T follicular helper cell (primary cell): Measurements from ENCODE around the gene PDK3.
A peak's percentile ranks its signal among the peaks of the same experiment; 100 is the strongest.

Experiments
- DNase-seq: peaks from one replicate; pipeline ENCODE4 v3.0.0-alpha.2; 2020; ENCODE audit warnings: low read depth
- total RNA-seq, 2 experiments: gene quantifications; one replicate each; lab custom pipeline; 2026; lab: John Stamatoyannopoulos, UW

Gene PDK3
- total RNA-seq = 66.2 to 132 reads per million in 2 experiments

DNA sequence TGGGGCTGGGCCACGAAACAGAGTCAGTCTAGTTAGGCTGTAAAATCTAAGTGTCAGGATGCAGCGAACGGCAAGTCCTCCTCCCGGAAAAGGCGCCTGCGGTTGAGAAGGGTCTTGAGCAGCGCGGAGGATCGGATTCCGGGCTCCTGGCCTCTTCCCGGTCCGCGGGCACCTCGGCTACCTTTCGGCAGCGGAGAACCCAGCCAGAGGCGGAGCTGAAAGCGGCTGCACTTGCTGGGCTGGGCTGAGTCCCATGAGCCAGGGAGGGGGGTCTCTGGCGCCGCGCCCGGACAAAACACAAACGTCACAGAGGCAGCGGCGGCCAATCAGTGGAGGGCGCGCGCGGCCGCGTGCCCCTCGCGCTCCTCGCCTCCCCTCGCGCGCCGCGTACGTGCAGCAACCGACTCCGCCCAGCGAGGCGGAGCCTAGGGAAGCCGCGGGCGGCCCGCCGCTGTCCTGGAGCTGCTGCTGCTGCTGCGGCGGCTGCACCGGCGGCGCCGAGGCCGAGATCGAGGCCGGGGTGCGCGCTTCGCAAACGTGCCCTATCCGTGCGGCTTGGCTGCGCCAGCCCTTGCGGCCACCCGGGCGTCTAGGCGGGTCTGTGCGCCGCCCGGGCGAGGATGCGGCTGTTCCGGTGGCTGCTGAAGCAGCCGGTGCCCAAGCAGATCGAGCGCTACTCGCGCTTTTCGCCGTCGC, at the start of gene PDK3:
PDK3 (plus strand) TSS at position 451 of the 696 bp plus-strand sequence; CDS start at position 621, 170 bp downstream.
- peak; percentile 82 for DNase-seq

- no peak for DNase-seq
These were observed 49.2 kb upstream of the PDK3 start for GRCh38 chrX:24415921-24416320.

DNA sequence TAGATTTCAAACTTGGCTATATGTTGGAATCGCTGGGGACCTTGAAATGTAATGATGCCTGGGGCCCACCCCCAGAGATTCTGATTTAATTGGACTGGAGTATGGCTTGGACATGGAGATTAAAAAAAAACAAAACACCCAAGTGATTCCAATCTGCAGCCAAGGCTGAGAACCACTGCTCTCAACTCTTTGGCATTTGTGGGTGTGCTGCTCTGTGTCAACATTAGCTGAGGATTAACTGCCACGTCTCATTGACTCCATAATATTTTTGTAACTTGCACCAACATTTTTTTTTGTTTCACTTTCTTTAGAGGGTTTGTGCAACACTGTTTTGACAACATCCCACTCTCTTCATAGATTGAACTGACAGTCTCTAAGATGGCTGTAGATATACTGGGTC, 41.1 kb upstream of the PDK3 start:
- no peak for DNase-seq

DNA sequence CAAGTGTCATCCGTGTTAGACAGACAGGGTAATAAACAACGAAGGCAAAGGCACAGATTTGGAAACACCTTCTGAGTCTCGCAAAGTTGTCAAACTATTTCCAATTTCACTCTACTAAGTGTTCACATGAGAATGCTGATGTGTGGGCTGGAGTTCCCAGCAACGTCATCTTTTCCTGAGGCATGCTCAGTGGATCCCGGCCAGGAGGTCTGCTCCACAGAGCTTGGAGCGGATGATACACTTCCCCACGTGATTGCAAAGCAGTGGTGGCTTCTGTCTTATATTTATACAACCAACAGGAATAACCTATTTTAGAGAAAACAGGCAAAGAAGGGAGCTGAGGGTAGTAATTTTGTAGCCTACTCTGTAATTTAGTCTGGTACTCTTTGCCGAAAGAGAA, 40.1 kb upstream of the PDK3 start:
- no peak for DNase-seq

DNA sequence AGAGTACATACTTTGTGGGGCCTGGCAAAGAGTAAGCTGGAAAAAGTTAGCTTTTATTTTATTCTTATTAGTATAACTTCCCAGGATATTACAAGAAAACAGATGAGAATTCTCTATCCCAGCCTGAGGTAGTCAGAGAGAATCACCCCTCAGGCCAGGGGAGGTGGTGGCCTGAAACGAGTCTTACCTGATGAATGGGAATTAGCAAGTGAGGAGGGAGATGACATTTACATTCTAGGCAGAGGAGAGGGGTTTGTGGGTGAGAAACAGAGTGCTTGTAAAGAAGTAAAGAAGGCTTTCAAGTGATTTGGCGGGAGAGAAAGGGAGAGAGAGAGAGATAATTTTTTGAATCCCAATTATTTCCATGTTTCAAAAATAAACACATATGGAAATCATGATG, 39.3 kb upstream of the PDK3 start:
- no peak for DNase-seq

GRCh38 chrX:24426340-24426913, 38.7 kb upstream of the PDK3 start:
- DNase-seq = no peak

DNA sequence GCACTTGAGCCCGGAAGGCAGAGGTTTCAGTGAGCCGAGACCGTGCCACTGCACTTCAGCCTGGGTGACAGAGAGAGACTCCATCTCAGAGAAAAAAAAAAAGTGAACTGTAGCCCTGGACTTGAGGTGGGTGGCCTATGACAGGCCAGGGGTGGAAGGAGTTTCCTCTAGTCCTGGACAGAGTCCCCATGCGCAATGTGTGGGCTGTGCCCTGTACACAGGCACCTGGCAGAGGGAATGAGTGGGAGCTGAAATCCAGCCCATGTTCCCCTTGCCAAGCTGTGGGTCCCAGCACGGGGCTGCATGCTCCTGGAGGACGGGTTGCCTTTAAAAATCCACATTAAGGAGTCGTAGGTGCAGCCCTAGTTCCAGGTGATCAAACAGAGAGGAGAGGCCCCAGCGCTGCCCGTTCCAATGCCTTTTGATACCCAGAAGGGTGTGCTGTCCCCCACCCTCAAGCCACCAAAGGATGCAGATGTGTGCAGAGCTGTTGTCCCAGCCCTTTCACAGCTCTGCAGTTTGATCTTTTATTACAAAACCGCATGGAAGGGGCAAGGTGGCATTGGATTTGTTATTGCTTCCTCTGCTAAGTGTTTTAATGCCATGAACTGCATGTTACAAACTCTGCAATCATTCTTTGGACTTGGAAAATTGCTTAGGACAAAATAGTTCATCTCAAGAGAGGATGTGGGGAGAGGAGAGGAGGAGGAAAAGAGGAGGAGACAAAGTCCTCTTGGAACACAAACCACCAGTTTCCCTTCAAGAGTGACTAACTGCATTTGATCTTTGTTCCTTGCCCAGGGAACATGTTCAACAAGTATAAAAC, 38.0 kb upstream of the PDK3 start:
- DNase-seq = no peak

GRCh38 chrX:24427747-24428019, 37.4 kb upstream of the PDK3 start:
- DNase-seq = no peak

DNA sequence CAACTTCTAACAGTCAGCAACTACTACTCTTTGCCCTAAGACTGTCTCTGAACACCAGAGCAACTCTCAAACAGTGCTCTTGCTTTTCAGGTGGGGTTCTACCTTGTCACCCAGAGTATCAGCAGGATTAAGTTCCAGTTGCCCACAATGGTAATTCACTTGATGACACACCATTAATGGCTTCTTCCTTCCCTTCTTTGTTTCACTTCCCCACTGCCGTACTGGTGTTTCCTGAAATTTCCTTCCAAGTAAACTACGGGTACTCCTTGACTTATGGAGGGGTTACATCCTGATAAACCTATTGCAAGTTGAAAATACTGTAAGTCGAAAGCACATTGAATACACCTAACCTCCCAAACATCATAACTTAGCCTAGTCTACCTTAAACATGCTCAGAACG, 36.6 kb upstream of the PDK3 start:
- no peak for DNase-seq

- no peak for DNase-seq
These were observed 30.0 kb upstream of the PDK3 start for GRCh38 chrX:24435060-24435459.

DNA sequence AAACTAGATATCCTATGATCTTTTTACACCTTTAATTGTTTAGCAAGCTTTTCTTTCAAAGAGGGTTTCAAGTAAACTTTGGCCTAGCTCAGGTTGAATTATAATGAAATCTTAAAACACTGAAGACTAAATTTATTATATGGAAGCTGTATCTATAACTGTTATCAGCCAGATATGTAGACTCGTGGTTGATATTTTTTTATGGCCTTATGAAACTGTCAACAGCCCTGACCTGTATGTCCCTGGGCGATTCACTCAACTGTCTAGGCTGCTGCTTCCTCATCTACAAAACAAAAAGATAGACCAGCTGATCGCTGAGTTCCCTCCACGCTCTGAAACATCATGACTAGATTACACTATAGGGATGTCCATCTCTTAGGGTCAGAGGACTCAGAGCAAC, 21.2 kb upstream of the PDK3 start:
- no peak for DNase-seq

GRCh38 chrX:24444645-24445044, 20.4 kb upstream of the PDK3 start:
- DNase-seq = no peak

DNA sequence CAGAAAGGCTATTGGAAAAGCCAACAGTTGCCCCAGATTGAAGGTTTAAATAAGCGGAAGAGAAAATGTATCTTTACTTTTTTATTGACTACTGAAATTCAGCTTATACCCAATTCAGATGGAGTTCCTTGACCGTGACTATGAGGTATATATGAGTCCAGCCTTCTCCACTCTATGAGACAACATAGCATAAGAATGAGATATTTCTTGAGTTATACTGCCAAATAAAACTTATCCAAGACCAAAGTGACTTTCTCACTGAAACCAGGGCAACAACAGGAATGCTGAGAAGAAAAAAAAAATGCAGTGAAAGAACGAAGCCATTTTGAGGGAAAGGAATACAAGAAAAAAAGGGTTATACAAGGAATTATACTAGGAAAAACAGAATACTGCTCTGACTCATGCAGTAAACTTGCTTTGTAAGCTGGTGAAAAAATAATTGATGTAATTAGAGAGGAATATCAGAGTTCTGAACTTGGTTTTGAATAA, 16.3 kb upstream of the PDK3 start:
- DNase-seq = no peak

DNA sequence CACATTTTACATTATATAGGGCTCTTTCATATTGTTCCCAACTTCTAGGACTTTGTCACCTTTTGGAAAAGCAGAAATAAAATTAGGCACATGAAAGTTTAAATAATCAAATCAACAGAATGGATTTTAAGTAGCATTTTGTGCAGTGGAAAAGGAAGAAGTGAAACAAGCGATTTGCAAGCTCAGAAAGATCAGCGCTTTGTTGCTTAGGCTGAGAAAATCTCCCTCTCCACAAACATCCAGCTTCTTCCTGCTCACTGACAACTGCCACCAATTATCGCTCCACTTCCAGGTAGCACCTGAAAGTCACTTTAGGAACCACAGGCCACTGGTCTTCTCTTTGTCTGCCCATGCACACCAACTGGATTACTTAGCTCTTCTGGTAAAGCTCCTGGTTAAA, 2.0 kb upstream of the PDK3 start:
- DNase-seq = no peak

GRCh38 chrX:24464498-24464835, 619 bp upstream of the PDK3 start:
- DNase-seq = no peak

- no peak for DNase-seq
These were observed 413 bp downstream of the PDK3 start for GRCh38 chrX:24465532-24465865.

- no peak for DNase-seq
These were observed 939 bp downstream of the PDK3 start for GRCh38 chrX:24466025-24466424.

DNA sequence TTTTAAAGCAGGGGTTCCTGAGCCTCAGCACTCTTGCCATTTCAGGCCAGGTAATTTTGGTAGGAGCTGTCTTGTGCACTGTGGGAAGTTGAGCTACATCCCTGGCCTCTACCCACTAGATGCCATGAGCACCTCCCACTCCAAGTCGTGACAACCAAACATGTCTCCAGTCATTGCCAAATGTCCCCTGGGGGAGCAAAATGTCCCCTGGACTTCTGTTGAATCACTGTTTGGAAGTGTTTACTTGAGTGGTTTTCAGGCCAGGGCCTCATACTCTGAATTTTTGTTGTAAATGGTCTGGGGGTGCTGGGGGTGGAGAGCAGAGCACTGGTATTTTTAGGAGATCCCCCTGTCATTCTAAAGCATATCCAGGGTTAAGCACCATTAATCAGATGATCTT, 3.2 kb downstream of the PDK3 start:
- DNase-seq = no peak

GRCh38 chrX:24471808-24472207, 6.7 kb downstream of the PDK3 start:
- DNase-seq = no peak

DNA sequence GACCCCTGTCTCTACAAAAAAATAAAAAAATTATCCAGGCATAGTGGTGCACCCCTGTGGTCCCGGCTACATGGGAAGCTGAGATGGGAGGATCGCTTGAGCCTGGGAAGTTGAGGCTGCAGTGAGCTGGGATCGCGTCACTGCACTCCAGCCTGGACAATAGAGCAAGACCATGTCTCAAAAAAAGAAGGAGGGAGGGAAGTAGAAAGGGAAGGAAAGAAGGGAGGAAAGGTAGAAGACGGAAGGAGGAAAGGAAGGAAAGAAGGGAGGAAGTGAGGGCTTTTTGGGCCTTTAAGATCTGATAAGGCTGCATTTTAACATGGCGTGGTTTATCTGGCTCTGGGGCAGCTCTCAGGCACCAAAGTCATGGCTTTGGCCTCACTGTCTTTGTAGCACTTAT, 10.4 kb downstream of the PDK3 start:
- DNase-seq = no peak

DNA sequence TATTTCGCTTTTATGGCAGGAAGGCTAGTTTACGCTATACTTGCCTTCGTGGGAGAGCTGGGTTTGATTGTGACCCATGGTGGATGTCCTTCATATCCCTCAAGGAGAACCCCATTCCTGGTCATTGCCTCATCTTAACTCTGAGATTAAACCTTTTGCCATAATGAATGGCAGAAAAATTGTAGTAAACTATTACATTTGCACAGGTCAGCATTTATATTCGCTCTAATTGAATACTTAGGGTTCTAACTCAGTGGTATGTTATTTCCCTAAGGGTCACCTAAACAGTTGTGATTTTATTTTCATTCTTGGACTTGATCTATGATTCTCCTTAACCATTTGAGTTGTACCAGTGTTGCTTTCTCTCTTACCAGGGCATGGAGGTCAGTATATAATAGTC, 13.4 kb downstream of the PDK3 start:
- DNase-seq = no peak

- peak; percentile 72 for DNase-seq
These were observed 14.8 kb downstream of the PDK3 start for GRCh38 chrX:24479924-24480323.

DNA sequence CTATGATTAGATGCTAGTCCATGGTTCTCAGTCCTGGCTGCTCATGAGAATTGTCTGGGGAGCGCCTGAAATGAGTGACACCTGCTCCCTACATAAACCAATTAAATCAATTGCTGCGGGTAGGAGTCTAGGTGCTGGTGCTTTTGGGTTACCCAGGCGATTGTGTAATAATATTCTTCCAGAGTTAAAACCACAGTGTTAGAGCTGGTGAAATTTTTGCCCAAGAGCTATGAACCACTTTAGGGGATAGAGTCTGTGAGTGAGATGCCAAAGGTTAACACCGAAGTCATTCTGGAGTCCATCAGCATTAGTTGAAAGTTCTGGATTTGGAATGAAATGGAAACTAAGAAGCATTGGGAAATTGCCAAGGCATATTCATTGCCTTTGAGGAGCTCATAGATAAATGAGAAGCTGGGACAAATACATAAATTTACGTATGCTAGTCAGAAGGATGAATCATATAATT, 15.3 kb downstream of the PDK3 start:
- no peak for DNase-seq
